ENCODE measurements around the gene TENM3.
A peak's percentile ranks its signal among the peaks of the same experiment; 100 is the strongest.

Gene TENM3

DNA sequence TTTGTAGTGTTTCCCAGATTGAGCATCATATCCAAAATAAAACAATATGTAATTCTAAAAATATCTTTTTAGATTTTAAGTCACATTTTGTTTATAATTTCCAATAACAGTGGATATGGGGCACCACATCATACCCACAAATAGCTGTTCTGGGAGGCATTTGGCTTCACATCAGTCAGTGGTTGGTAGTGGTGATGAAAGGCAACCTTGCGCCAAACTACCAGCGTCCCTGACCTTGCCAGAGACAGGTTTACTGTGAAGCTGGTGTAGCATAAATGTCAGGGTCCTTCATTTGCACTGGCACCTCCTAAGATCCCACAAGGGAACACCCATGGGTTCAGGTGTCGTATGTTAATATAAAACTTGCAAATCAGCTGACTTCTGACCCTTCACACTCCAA is 451.8 kb downstream of the TENM3 start:
- Mint-ChIP-seq H3K4me1 (peaks cover 5% of the 10 kb centered on the region), H3K9me3 (peaks cover 4% of the 10 kb centered on the region), H3K27me3 (ENCODE audit: low read depth, poor library complexity) (no peaks in the 10 kb centered on the region), H3K27ac (no peak overlapping the region), H3K36me3 (ENCODE audit: low read depth) (peaks cover 45% of the 10 kb centered on the region), H3K4me3 (no peak overlapping the region)
- TF ChIP-seq CTCF (IDR thresholded peaks at IDR 0.05): no peak
- no peak for DNase-seq

DNA sequence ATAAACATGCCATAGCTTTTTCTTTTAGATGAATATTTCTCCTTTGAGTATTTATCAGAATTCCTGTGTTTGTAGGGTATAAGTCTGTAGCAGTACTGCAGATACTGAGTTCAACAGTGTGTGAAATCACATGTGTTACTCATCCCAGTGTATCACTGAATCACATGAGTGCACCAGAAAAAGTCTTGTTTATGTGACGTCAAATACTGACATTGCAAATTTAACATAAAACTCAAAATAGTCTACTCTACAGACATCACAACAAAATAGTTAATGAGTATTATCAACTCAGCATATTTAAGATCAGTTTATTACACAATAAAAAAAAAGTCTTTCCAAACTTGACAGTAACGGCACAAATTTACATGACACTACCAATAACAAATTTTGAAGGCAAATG is 452.6 kb downstream of the TENM3 start:
- H3K9me3 Mint-ChIP-seq: peaks cover 4% of the 10 kb centered on the region
- H3K27ac Mint-ChIP-seq: no peak overlapping the region
- H3K27me3 Mint-ChIP-seq (ENCODE audit: low read depth, poor library complexity): no peaks in the 10 kb centered on the region
- no peaks in the 10 kb centered on the region for H3K4me1 Mint-ChIP-seq
- no peak for DNase-seq
- no peak overlapping the region for H3K4me3 Mint-ChIP-seq
- no peak for TF ChIP-seq CTCF (IDR thresholded peaks at IDR 0.05)
- peaks cover 40% of the 10 kb centered on the region for H3K36me3 Mint-ChIP-seq (ENCODE audit: low read depth)

GRCh38 chr4:182697094-182697493 is 453.9 kb downstream of the TENM3 start:
- H3K27me3 Mint-ChIP-seq (ENCODE audit: low read depth, poor library complexity): no peaks in the 10 kb centered on the region
- H3K4me3 Mint-ChIP-seq: no peak overlapping the region
- peaks cover 46% of the 10 kb centered on the region for H3K36me3 Mint-ChIP-seq (ENCODE audit: low read depth)
- H3K27ac Mint-ChIP-seq: peak overlapping the region; percentile 54
- H3K9me3 Mint-ChIP-seq: peaks cover 4% of the 10 kb centered on the region
- TF ChIP-seq CTCF (IDR thresholded peaks at IDR 0.05): no peak
- H3K4me1 Mint-ChIP-seq: no peaks in the 10 kb centered on the region
- no peak for DNase-seq

GRCh38 chr4:182698212-182698611 is 455.0 kb downstream of the TENM3 start:
- H3K27ac Mint-ChIP-seq: no peak overlapping the region
- H3K4me1 Mint-ChIP-seq: no peaks in the 10 kb centered on the region
- no peak for TF ChIP-seq CTCF (IDR thresholded peaks at IDR 0.05)
- H3K4me3 Mint-ChIP-seq: no peak overlapping the region
- H3K9me3 Mint-ChIP-seq: no peaks in the 10 kb centered on the region
- no peak for DNase-seq
- no peaks in the 10 kb centered on the region for H3K27me3 Mint-ChIP-seq (ENCODE audit: low read depth, poor library complexity)
- peaks cover 40% of the 10 kb centered on the region for H3K36me3 Mint-ChIP-seq (ENCODE audit: low read depth)

GRCh38 chr4:182699201-182699600 is 456.0 kb downstream of the TENM3 start:
- Mint-ChIP-seq H3K36me3 (ENCODE audit: low read depth) (peaks cover 39% of the 10 kb centered on the region), H3K9me3 (no peaks in the 10 kb centered on the region), H3K27ac (no peak overlapping the region), H3K4me3 (no peak overlapping the region), H3K27me3 (ENCODE audit: low read depth, poor library complexity) (no peaks in the 10 kb centered on the region), H3K4me1 (no peaks in the 10 kb centered on the region)
- no peak for DNase-seq
- TF ChIP-seq CTCF (IDR thresholded peaks at IDR 0.05): no peak

DNA sequence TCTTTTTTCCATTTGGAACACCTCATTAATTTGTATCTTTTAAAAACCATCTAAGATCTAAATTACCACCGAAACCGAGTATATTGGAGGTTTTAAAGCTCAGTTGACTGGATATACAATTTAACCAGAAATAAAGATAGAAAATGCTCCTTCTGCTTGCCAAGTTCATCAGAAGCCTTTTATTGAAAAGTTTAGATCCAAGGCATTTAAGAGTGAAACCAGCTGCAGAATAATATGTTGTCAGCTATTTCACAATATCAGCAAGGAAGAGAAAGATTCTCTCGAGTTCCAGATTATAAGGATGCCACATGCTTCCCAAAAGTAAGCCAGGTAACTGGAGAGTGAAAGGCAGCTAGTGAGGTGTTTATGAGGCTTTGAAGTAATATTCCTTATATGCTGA is 456.6 kb downstream of the TENM3 start:
- no peaks in the 10 kb centered on the region for H3K27me3 Mint-ChIP-seq (ENCODE audit: low read depth, poor library complexity)
- no peak for TF ChIP-seq CTCF (IDR thresholded peaks at IDR 0.05)
- H3K36me3 Mint-ChIP-seq (ENCODE audit: low read depth): peaks cover 33% of the 10 kb centered on the region
- no peak for DNase-seq
- no peak overlapping the region for H3K4me3 Mint-ChIP-seq
- H3K9me3 Mint-ChIP-seq: no peaks in the 10 kb centered on the region
- H3K4me1 Mint-ChIP-seq: no peaks in the 10 kb centered on the region
- no peak overlapping the region for H3K27ac Mint-ChIP-seq
